ENCODE results near the gene CLRN2. TPM values are rescaled to one million over a fixed set of nuclear protein-coding genes. Genes with fewer than 3 reads are reported as not detected.
A peak's percentile ranks its signal among the peaks of the same experiment; 100 is the strongest.

Gene CLRN2
- total RNA-seq, 1 experiment from 2014 or later, result not detected

- Histone ChIP-seq H3K27me3 (ENCODE audit: control insufficient read depth, insufficient read depth, low read length) (no peaks in the 10 kb centered on the region), H3K4me1 (ENCODE audit: control insufficient read depth, insufficient read depth, low read length) (no peaks in the 10 kb centered on the region), H3K27ac (ENCODE audit: low read length) (no peak overlapping the region), H3K36me3 (ENCODE audit: control insufficient read depth, insufficient read depth, low read length) (no peaks in the 10 kb centered on the region; the same call in 1 of the 2 replicates), H3K9me3 (ENCODE audit: control insufficient read depth, insufficient read depth, low read depth, low read length) (no peaks in the 10 kb centered on the region), H3K4me3 (ENCODE audit: low read depth in 2 of 2, low read length in 2 of 2) (no peak overlapping the region)
- BruUV-seq (replicated peaks), result no TSS peak
- intact Hi-C loops (cut with micrococcal nuclease; ENCODE audit: unreplicated experiment) (no loop called here), in situ Hi-C loops (cut with HindIII; ENCODE audit: low pct_unique_long_range_greater_than_20kb, low sequenced_read_pairs) (no loop called here)
- ChIA-PET CTCF (no interaction called here), POLR2A (no interaction called here)
- ATAC-seq (no peak), DNase-seq (ENCODE audit: low read depth, low spot score) (no peak)
- no peak for TF ChIP-seq CTCF (IDR thresholded peaks at IDR 0.05)
- no peak for TF ChIP-seq TCF7L2 (IDR thresholded peaks at IDR 0.05; ENCODE audit: low read depth, low read length)
- no peak for TF ChIP-seq SIN3A (IDR thresholded peaks at IDR 0.05; ENCODE audit: borderline replicate concordance, insufficient read depth, low read depth, low read length)
- TF ChIP-seq, protein P1, sequence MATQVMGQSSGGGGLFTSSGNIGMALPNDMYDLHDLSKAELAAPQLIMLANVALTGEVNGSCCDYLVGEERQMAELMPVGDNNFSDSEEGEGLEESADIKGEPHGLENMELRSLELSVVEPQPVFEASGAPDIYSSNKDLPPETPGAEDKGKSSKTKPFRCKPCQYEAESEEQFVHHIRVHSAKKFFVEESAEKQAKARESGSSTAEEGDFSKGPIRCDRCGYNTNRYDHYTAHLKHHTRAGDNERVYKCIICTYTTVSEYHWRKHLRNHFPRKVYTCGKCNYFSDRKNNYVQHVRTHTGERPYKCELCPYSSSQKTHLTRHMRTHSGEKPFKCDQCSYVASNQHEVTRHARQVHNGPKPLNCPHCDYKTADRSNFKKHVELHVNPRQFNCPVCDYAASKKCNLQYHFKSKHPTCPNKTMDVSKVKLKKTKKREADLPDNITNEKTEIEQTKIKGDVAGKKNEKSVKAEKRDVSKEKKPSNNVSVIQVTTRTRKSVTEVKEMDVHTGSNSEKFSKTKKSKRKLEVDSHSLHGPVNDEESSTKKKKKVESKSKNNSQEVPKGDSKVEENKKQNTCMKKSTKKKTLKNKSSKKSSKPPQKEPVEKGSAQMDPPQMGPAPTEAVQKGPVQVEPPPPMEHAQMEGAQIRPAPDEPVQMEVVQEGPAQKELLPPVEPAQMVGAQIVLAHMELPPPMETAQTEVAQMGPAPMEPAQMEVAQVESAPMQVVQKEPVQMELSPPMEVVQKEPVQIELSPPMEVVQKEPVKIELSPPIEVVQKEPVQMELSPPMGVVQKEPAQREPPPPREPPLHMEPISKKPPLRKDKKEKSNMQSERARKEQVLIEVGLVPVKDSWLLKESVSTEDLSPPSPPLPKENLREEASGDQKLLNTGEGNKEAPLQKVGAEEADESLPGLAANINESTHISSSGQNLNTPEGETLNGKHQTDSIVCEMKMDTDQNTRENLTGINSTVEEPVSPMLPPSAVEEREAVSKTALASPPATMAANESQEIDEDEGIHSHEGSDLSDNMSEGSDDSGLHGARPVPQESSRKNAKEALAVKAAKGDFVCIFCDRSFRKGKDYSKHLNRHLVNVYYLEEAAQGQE (IDR thresholded peaks at IDR 0.05; ENCODE audit: insufficient read depth in 1 of 2, low read depth in 2 of 2, low read length in 1 of 2), result no peak
- no peak for TF ChIP-seq POLR2AphosphoS5 (IDR thresholded peaks at IDR 0.05; ENCODE audit: low read depth, low read length)
Measured at GRCh38 chr4:17493619-17494018, 21.3 kb upstream of the CLRN2 start.

DNA sequence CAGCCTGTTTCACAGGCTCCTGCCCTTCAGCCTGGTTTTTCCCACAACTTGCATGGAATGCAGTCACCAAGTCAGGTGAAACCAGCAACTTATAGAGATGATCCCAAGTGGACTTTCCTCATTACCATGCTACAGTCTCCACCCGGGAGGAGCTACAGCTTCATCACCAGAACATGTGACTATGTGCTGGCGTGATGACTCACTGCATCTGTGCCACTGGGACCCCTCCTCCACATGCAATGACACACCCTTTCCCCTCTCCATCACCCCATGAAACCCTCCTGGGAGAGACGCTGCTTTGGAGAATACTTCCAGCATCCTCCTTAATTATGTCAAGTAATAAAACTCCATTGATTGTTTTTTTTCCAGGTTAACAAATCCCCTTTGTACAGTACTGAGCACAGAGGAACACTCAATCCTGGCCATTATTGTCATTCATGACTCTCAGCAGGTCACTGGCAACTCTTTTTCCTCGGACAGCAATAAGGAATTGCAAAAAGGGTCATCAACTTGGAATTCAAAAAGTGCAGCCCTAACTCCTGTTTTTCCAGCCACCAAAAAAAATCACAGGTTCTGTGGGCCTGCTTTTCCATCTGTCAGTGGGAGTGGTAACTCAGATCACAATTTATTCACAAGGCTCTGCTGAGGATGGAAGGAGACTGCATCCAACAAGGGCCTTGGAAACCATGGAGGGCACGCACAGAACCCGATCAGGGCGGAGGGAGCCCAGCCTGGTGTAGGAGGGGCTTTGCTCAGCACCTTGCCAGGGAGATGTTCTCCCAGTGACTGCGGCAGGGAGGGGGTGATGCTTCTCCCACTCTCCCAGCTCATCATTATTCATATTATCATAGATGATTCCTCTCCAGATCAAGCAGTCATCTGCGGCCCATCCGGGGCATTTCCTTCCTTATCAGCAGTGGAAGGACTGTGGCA, 20.4 kb upstream of the CLRN2 start:
- no peaks in the 10 kb centered on the region; the same call in 1 of the 2 replicates for H3K36me3 ChIP-seq (ENCODE audit: control insufficient read depth, insufficient read depth, low read length)
- POLR2A ChIA-PET, result no interaction called here
- intact Hi-C loops (cut with micrococcal nuclease; ENCODE audit: unreplicated experiment), result no loop called here
- in situ Hi-C loops (cut with HindIII; ENCODE audit: low pct_unique_long_range_greater_than_20kb, low sequenced_read_pairs), result no loop called here
- no peaks in the 10 kb centered on the region for H3K9me3 ChIP-seq (ENCODE audit: control insufficient read depth, insufficient read depth, low read depth, low read length)
- BruUV-seq (replicated peaks), result no TSS peak
- DNase-seq (ENCODE audit: low read depth, low spot score), result peak; percentile 52
- ATAC-seq, result no peak
- H3K27me3 ChIP-seq (ENCODE audit: control insufficient read depth, insufficient read depth, low read length), result no peaks in the 10 kb centered on the region
- no peak overlapping the region for H3K27ac ChIP-seq (ENCODE audit: low read length)
- TF ChIP-seq TCF7L2 (IDR thresholded peaks at IDR 0.05; ENCODE audit: low read depth, low read length) (no peak), POLR2AphosphoS5 (IDR thresholded peaks at IDR 0.05; ENCODE audit: low read depth, low read length) (no peak), CTCF (IDR thresholded peaks at IDR 0.05) (no peak), SIN3A (IDR thresholded peaks at IDR 0.05; ENCODE audit: borderline replicate concordance, insufficient read depth, low read depth, low read length) (no peak)
- TF ChIP-seq, protein P1 (IDR thresholded peaks at IDR 0.05; ENCODE audit: insufficient read depth in 1 of 2, low read depth in 2 of 2, low read length in 1 of 2), result no peak
- CTCF ChIA-PET, result no interaction called here
- no peak overlapping the region for H3K4me3 ChIP-seq (ENCODE audit: low read depth in 2 of 2, low read length in 2 of 2)
- no peaks in the 10 kb centered on the region for H3K4me1 ChIP-seq (ENCODE audit: control insufficient read depth, insufficient read depth, low read length)
